ELR (cell line): ENCODE data around the gene CDH1.

Experiments used
- DNase-seq: peaks from one replicate; pipeline ENCODE4 v3.0.0-alpha.2; 2015; ENCODE audit warnings: low read depth

Gene CDH1

GRCh38 chr16:68857479-68857878 is 120.4 kb downstream of the CDH1 start:
- DNase-seq, result no peak

- no peak for DNase-seq
These were observed 122.7 kb downstream of the CDH1 start for GRCh38 chr16:68859828-68860227.

- DNase-seq, result no peak
These were observed 124.1 kb downstream of the CDH1 start for GRCh38 chr16:68860978-68861892.

GRCh38 chr16:68866933-68867332 is 129.8 kb downstream of the CDH1 start:
- DNase-seq, result no peak

GRCh38 chr16:68869492-68870088 is 132.5 kb downstream of the CDH1 start:
- no peak for DNase-seq

- no peak for DNase-seq
These were observed 136.8 kb downstream of the CDH1 start for GRCh38 chr16:68873635-68874471.

- DNase-seq, result no peak
These were observed 138.8 kb downstream of the CDH1 start for GRCh38 chr16:68875871-68876270.

- no peak for DNase-seq
These were observed 146.6 kb downstream of the CDH1 start for GRCh38 chr16:68883685-68884084.

GRCh38 chr16:68884401-68884800 is 147.3 kb downstream of the CDH1 start:
- no peak for DNase-seq
